Measurements from ENCODE around the gene KDM4B.

DNA sequence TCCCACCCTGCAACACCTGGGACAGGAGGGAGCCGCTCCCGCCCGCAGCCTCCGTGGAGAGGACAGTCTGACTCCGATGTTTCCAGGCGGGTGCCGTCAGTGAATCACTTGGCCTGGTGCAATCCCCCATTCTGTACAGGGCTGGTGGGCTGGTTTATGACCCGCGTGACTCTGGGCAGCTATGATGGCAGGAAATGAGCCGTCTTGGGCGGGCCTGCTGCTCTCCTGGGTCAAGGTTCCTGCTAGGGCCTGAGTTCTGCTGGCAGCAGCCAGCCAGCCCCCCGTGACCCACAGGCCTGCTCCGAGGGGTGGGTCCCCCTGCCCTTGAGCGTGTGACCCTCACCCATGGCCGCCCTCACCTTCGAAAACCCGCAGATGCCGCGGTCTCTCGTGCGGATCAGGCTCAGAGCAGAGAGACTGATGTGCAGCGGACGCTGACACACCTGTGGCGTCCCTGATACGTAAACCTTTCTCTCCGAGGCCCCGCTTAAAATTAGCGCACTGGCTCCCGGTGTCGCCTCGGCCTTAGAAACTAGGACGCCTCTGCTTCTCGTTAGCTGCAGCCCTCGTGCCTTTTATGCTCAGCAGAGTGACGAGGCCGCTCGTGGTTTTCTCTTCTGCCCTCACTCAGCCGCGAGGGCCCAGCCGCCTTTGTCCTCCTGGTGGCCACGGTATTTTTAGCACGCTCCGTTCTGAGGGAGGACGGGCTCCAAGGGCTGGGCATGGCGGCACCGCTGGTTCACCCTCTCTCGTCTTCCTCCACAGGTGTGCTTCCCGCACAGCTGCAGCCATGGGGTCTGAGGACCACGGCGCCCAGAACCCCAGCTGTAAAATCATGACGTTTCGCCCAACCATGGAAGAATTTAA is 63.4 kb downstream of the KDM4B start:
- no peak for TF ChIP-seq CTCF (IDR thresholded peaks at IDR 0.05)
- no peak for TF ChIP-seq EP300 (IDR thresholded peaks at IDR 0.05)
- no peak for TF ChIP-seq POLR2AphosphoS5 (IDR thresholded peaks at IDR 0.05)

Data from esophagus muscularis mucosa (tissue), 4 donors.